HepG2 (cell line): ENCODE data around the gene SCN7A. TPM values are rescaled to one million over a fixed set of nuclear protein-coding genes. Genes with fewer than 3 reads are reported as not detected.

Experiments
- CHD2 ChIP-seq: IDR thresholded peaks from 2 replicates; pipeline ENCODE4 v1.6.1; 2011; ENCODE audit warnings: low read depth, low read length, improper control_type of control experiment
- EHMT2 ChIP-seq: fragments of 200-600 bp; sonication (generic); IDR thresholded peaks from 2 replicates; pipeline ENCODE4 v1.7.0; 2017; ENCODE audit warnings: antibody characterized with exemption, low read depth, low read length, borderline replicate concordance
- GTF2F1 ChIP-seq: fragments of 150-350 bp; IDR thresholded peaks from 2 replicates; pipeline ENCODE4 v1.6.1; 2014; ENCODE audit warnings: low read length
- KLF9 ChIP-seq: IDR thresholded peaks from 2 replicates; pipeline ENCODE4 v1.6.1; 2016; ENCODE audit warnings: low read depth
- MAFG ChIP-seq: sonication (generic); formaldehyde crosslinking; IDR thresholded peaks from 2 replicates; pipeline ENCODE4 v1.5.1; 2020; ENCODE audit warnings: mild to moderate bottlenecking, missing genetic modification reagents
- MXD4 ChIP-seq: IDR thresholded peaks from 2 replicates; pipeline ENCODE4 v1.6.1; 2016; ENCODE audit warnings: mild to moderate bottlenecking, missing biosample characterization, missing genetic modification reagents
- NAIF1 ChIP-seq: sonication (generic); formaldehyde crosslinking; IDR thresholded peaks from 2 replicates; pipeline ENCODE4 v1.5.0; 2020; ENCODE audit warnings: mild to moderate bottlenecking, missing genetic modification reagents, borderline replicate concordance
- NFKBIZ ChIP-seq: IDR thresholded peaks from 2 replicates; pipeline ENCODE4 v1.6.1; 2018; ENCODE audit warnings: missing genetic modification reagents, missing compliant biosample characterization
- NFRKB ChIP-seq: fragments of 450-650 bp; IDR thresholded peaks from 2 replicates; pipeline ENCODE4 v1.6.1; 2017
- NR2F1 ChIP-seq, 2 experiments: fragments of 450-650 bp in 1 of 2; formaldehyde crosslinking in 1 of 2; IDR thresholded peaks; 2 replicates each; pipeline versions ENCODE4 v1.5.0 to v1.6.1; 2016 to 2020; ENCODE audit warnings: mild to moderate bottlenecking in 1 of 2, missing compliant biosample characterization in 1 of 2, missing genetic modification reagents in 1 of 2, moderate library complexity in 1 of 2
- POLR2A ChIP-seq, 2 experiments: IDR thresholded peaks; 2 replicates each; pipeline ENCODE4 v1.6.1; 2011; ENCODE audit warnings: low read depth in 2 of 2, low read length in 2 of 2, mild to moderate bottlenecking in 1 of 2, moderate library complexity in 1 of 2; ENCODE audit not compliant: insufficient read depth in 1 of 2
- XBP1 ChIP-seq: sonication (generic); formaldehyde crosslinking; IDR thresholded peaks from 2 replicates; pipeline ENCODE4 v1.5.0; 2020; ENCODE audit warnings: missing genetic modification reagents
- ZC3H13 ChIP-seq: sonication (generic); formaldehyde crosslinking; IDR thresholded peaks from 2 replicates; pipeline ENCODE4 v1.8.1; 2023; ENCODE audit warnings: mild to moderate bottlenecking, missing genetic modification reagents, moderate library complexity
- ZNF337 ChIP-seq: sonication (generic); formaldehyde crosslinking; IDR thresholded peaks from 2 replicates; pipeline ENCODE4 v1.5.1; 2020; ENCODE audit warnings: missing genetic modification reagents, low read depth, mild to moderate bottlenecking, borderline replicate concordance
- ZNF644 ChIP-seq: IDR thresholded peaks from 2 replicates; pipeline ENCODE4 v1.6.1; 2016; ENCODE audit warnings: low read depth
- ZSCAN29 ChIP-seq: sonication (generic); formaldehyde crosslinking; conservative IDR thresholded peaks from 2 replicates; pipeline ENCODE4 v1.4.0; 2020; ENCODE audit warnings: mild to moderate bottlenecking, missing genetic modification reagents
- polyA plus RNA-seq, 8 experiments: library from polyadenylated mRNA; depleted of rRNA in 3 of 8; stranded (reverse) in 7 of 8; unstranded in 1 of 8; fragments of >200 nt; fragmentation: Illumina TruSeq in 4 of 8; extraction: Trizol in 4 of 8; gene quantifications; 2 replicates each; pipeline versions ENCODE4 v1.2.1 to v1.2.3, GENCODE V29; 2011 to 2016; ENCODE audit warnings: low read depth in 4 of 8, missing spikeins in 1 of 8, mixed read lengths in 1 of 8; ENCODE audit not compliant: insufficient read depth in 1 of 8
- total RNA-seq, 5 experiments: library from RNA; depleted of rRNA; stranded (reverse); fragments of >200 nt; fragmentation: Illumina TruSeq; extraction: Trizol; gene quantifications; 2 replicates each; pipeline ENCODE4 v1.2.3, GENCODE V29; 2016; ENCODE audit warnings: low read depth in 1 of 5
- TF ChIP-seq, protein P1 (sequence below): IDR thresholded peaks from 2 replicates; pipeline ENCODE4 v1.6.1; 2016; ENCODE audit warnings: mild to moderate bottlenecking
- TF ChIP-seq, protein P2 (sequence below): sonication (generic); formaldehyde crosslinking; IDR thresholded peaks from 2 replicates; pipeline ENCODE4 v1.5.0; 2020; ENCODE audit warnings: missing genetic modification reagents
- TF ChIP-seq, protein P3 (sequence below): sonication (generic); formaldehyde crosslinking; IDR thresholded peaks from 2 replicates; pipeline ENCODE4 v1.9.0; 2022; ENCODE audit warnings: missing genetic modification reagents, mild to moderate bottlenecking, borderline replicate concordance
- TF ChIP-seq, protein P4 (sequence below): sonication (generic); formaldehyde crosslinking; conservative IDR thresholded peaks from 2 replicates; pipeline ENCODE4 v1.4.0; 2020; ENCODE audit warnings: missing genetic modification reagents
- TF ChIP-seq, protein P5 (sequence below): sonication (generic); formaldehyde crosslinking; IDR thresholded peaks from 2 replicates; pipeline ENCODE4 v1.5.0; 2020; ENCODE audit warnings: mild to moderate bottlenecking, missing genetic modification reagents, moderate library complexity
- TF ChIP-seq, protein P6 (sequence below): IDR thresholded peaks from 2 replicates; pipeline ENCODE4 v1.6.1; 2016; ENCODE audit warnings: missing compliant biosample characterization, missing genetic modification reagents, borderline replicate concordance

Gene SCN7A
- total and polyA plus RNA-seq, 2 of the 13 experiments (the other 11 are each of a cell fraction or from before 2014, with no cell fraction given) = 0.01 TPM; not detected in 1

DNA sequence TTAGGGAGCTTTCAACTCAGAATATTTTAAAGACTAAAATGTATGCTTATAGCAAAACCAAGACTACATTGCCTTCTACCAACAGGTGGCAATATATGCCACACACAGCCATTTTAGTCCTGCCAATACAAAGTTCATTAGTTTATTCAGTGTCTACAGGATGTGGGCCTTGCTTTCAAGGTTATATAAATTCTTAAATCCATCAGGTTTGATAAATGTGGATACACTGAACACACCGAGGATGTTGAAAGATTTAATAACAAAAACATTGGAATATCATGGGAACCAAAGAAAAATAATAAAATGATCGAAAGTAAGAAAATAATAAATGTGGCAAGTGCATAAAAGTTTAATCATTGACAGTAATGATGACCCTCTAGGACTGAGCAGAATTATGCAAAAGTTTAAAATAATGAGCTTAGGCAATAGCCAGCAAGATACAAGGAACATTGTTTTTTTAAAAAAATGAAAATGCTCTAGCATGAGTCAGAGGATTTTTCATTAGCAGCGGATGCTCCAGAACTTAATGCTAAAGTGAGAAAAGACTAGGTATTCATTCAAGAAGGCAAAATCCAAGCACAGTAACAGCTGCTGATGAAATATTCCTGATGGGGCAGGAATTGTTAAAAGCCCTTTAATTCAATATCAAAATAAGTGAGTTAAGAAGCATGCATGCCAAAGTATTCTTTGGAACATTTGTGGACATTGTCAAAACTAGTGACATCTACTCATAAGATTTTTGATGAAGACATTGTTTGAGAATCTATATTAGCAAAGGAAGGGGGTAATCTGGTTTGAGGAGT is 132.5 kb downstream of the SCN7A start (continued):
- TF ChIP-seq, protein P1, sequence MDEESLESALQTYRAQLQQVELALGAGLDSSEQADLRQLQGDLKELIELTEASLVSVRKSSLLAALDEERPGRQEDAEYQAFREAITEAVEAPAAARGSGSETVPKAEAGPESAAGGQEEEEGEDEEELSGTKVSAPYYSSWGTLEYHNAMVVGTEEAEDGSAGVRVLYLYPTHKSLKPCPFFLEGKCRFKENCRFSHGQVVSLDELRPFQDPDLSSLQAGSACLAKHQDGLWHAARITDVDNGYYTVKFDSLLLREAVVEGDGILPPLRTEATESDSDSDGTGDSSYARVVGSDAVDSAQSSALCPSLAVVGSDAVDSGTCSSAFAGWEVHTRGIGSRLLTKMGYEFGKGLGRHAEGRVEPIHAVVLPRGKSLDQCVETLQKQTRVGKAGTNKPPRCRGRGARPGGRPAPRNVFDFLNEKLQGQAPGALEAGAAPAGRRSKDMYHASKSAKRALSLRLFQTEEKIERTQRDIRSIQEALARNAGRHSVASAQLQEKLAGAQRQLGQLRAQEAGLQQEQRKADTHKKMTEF (CRISPR knock-in tag) = peak; percentile 48; the same call in 1 of the 2 replicates
- TF ChIP-seq NFRKB (no peak), ZNF337 (no peak), ZSCAN29 (no peak), CHD2 (no peak), NFKBIZ (no peak), KLF9 (no peak), NR2F1 (CRISPR knock-in tag; IDR thresholded peaks at IDR 0.05) (no peak), NAIF1 (CRISPR knock-in tag) (no peak), XBP1 (CRISPR knock-in tag) (no peak), ZC3H13 (no peak), POLR2A (IDR thresholded peaks at IDR 0.05; ENCODE audit: insufficient read depth in 1 of 2, low read depth in 2 of 2, low read length in 2 of 2) (no peak), MAFG (no peak), MXD4 (CRISPR knock-in tag) (no peak), EHMT2 (peak; percentile 52; the same call in 1 of the 2 replicates), ZNF644 (CRISPR knock-in tag) (peak; percentile 26; the same call in 1 of the 2 replicates), GTF2F1 (no peak)
- TF ChIP-seq, protein P2, sequence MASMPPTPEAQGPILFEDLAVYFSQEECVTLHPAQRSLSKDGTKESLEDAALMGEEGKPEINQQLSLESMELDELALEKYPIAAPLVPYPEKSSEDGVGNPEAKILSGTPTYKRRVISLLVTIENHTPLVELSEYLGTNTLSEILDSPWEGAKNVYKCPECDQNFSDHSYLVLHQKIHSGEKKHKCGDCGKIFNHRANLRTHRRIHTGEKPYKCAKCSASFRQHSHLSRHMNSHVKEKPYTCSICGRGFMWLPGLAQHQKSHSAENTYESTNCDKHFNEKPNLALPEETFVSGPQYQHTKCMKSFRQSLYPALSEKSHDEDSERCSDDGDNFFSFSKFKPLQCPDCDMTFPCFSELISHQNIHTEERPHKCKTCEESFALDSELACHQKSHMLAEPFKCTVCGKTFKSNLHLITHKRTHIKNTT (CRISPR knock-in tag) = no peak
- TF ChIP-seq, protein P3, sequence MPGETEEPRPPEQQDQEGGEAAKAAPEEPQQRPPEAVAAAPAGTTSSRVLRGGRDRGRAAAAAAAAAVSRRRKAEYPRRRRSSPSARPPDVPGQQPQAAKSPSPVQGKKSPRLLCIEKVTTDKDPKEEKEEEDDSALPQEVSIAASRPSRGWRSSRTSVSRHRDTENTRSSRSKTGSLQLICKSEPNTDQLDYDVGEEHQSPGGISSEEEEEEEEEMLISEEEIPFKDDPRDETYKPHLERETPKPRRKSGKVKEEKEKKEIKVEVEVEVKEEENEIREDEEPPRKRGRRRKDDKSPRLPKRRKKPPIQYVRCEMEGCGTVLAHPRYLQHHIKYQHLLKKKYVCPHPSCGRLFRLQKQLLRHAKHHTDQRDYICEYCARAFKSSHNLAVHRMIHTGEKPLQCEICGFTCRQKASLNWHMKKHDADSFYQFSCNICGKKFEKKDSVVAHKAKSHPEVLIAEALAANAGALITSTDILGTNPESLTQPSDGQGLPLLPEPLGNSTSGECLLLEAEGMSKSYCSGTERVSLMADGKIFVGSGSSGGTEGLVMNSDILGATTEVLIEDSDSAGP (CRISPR knock-in tag) = no peak
- TF ChIP-seq, protein P4, sequence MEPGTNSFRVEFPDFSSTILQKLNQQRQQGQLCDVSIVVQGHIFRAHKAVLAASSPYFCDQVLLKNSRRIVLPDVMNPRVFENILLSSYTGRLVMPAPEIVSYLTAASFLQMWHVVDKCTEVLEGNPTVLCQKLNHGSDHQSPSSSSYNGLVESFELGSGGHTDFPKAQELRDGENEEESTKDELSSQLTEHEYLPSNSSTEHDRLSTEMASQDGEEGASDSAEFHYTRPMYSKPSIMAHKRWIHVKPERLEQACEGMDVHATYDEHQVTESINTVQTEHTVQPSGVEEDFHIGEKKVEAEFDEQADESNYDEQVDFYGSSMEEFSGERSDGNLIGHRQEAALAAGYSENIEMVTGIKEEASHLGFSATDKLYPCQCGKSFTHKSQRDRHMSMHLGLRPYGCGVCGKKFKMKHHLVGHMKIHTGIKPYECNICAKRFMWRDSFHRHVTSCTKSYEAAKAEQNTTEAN (CRISPR knock-in tag) = no peak
- TF ChIP-seq, protein P5, sequence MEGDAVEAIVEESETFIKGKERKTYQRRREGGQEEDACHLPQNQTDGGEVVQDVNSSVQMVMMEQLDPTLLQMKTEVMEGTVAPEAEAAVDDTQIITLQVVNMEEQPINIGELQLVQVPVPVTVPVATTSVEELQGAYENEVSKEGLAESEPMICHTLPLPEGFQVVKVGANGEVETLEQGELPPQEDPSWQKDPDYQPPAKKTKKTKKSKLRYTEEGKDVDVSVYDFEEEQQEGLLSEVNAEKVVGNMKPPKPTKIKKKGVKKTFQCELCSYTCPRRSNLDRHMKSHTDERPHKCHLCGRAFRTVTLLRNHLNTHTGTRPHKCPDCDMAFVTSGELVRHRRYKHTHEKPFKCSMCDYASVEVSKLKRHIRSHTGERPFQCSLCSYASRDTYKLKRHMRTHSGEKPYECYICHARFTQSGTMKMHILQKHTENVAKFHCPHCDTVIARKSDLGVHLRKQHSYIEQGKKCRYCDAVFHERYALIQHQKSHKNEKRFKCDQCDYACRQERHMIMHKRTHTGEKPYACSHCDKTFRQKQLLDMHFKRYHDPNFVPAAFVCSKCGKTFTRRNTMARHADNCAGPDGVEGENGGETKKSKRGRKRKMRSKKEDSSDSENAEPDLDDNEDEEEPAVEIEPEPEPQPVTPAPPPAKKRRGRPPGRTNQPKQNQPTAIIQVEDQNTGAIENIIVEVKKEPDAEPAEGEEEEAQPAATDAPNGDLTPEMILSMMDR = peak; percentile 83
- TF ChIP-seq, protein P6, sequence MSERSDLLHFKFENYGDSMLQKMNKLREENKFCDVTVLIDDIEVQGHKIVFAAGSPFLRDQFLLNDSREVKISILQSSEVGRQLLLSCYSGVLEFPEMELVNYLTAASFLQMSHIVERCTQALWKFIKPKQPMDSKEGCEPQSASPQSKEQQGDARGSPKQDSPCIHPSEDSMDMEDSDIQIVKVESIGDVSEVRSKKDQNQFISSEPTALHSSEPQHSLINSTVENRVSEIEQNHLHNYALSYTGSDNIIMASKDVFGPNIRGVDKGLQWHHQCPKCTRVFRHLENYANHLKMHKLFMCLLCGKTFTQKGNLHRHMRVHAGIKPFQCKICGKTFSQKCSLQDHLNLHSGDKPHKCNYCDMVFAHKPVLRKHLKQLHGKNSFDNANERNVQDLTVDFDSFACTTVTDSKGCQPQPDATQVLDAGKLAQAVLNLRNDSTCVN (CRISPR knock-in tag) = no peak
